Measurements from ENCODE around the gene NGF.

- TF ChIP-seq CTCF (IDR thresholded peaks at IDR 0.05): no peak
- TF ChIP-seq POLR2AphosphoS5 (IDR thresholded peaks at IDR 0.05): no peak
Observed at GRCh38 chr1:115341948-115342347, 3.9 kb upstream of the NGF start.
